IMR-90 (cell line): ENCODE measurements around the gene GFPT1. TPM values are rescaled to one million over a fixed set of nuclear protein-coding genes. Genes with fewer than 3 reads are reported as not detected.
"Not testable (repeated sequence)": the region's sequence is repeated elsewhere in the genome, so short reads cannot be mapped to it uniquely, and the experiment has no call there.

Experiments used
- ATAC-seq: fragments of 200-7000 bp; cut with Tn5 transposase; 2 replicates; pipeline ENCODE4 v1.9.1; 2020; ENCODE audit warnings: low read depth, mild to moderate bottlenecking, moderate library complexity
- BruUV-seq: library from RNA; stranded (reverse); fragments of 400-500 nt; replicated peaks from 2 replicates; lab custom pipeline; 2021; lab: Mats Ljungman, UMichigan
- CTCF ChIA-PET: fragments of 300-600 bp; formaldehyde crosslinking; extraction: SDS; loops from one replicate; lab custom pipeline; 2021; ENCODE audit warnings: antibody characterized with exemption; lab: Yijun Ruan, JAX
- POLR2A ChIA-PET: fragments of 300-600 bp; sonication (Branson Sonifier 250); formaldehyde crosslinking; loops from one replicate; lab custom pipeline; 2022; ENCODE audit warnings: antibody characterized with exemption; ENCODE audit not compliant: unreplicated experiment; lab: Charles Lee
- DNase-seq: peaks from one replicate; pipeline ENCODE4 v3.0.0; 2013
- H2AFZ ChIP-seq: replicated peaks from 2 replicates; pipeline ENCODE3; 2013; ENCODE audit warnings: low read length, mild to moderate bottlenecking; ENCODE audit not compliant: poor library complexity
- H2AK5ac ChIP-seq: 2 replicates; pipeline ENCODE4 v1.6.1; 2013; ENCODE audit warnings: low read depth, low read length, inconsistent platforms
- H2AK9ac ChIP-seq: replicated peaks from 2 replicates; pipeline ENCODE3; 2013; ENCODE audit warnings: mild to moderate bottlenecking, low read depth, low read length, moderate library complexity; ENCODE audit not compliant: poor library complexity
- H2BK120ac ChIP-seq: 2 replicates; pipeline ENCODE4 v1.6.1; 2013; ENCODE audit warnings: low read depth, low read length, inconsistent platforms
- H2BK15ac ChIP-seq: 3 replicates; pipeline ENCODE4 v1.6.1; 2013; ENCODE audit warnings: low read depth, low read length, inconsistent platforms
- H2BK20ac ChIP-seq: 2 replicates; pipeline ENCODE4 v1.6.1; 2013; ENCODE audit warnings: low read depth, mild to moderate bottlenecking, inconsistent platforms, low read length, moderate library complexity
- H2BK5ac ChIP-seq: 2 replicates; pipeline ENCODE4 v1.6.1; 2013; ENCODE audit warnings: mild to moderate bottlenecking, low read depth, low read length, inconsistent platforms; ENCODE audit not compliant: poor library complexity, severe bottlenecking
- H3K14ac ChIP-seq: replicated peaks from 2 replicates; pipeline ENCODE4 v1.6.1; 2013; ENCODE audit warnings: low read depth, low read length, inconsistent platforms
- H3K18ac ChIP-seq: 2 replicates; pipeline ENCODE4 v1.6.1; 2013; ENCODE audit warnings: low read depth, low read length, control low read depth
- H3K23ac ChIP-seq: 2 replicates; pipeline ENCODE4 v1.6.1; 2013; ENCODE audit warnings: low read depth, low read length, inconsistent platforms
- H3K27ac ChIP-seq: 2 replicates; pipeline ENCODE4 v1.5.1; 2013; ENCODE audit warnings: mild to moderate bottlenecking, control low read depth, low read length; ENCODE audit not compliant: insufficient read depth
- H3K27me3 ChIP-seq: 2 replicates; pipeline ENCODE4 v1.6.1; 2013; ENCODE audit warnings: low read length; ENCODE audit not compliant: control insufficient read depth, insufficient read depth
- H3K36me3 ChIP-seq: 2 replicates; pipeline ENCODE4 v1.6.1; 2013; ENCODE audit warnings: low read length, mixed read lengths; ENCODE audit not compliant: control insufficient read depth, insufficient read depth
- H3K4ac ChIP-seq: 2 replicates; pipeline ENCODE4 v1.6.1; 2013; ENCODE audit warnings: low read depth, low read length, inconsistent platforms
- H3K4me1 ChIP-seq: 2 replicates; pipeline ENCODE4 v1.6.1; 2013; ENCODE audit warnings: low read length, mixed read lengths; ENCODE audit not compliant: control insufficient read depth, insufficient read depth
- H3K4me2 ChIP-seq: 2 replicates; pipeline ENCODE4 v1.6.1; 2013; ENCODE audit warnings: low read depth, mild to moderate bottlenecking, control low read depth, low read length, moderate library complexity
- H3K4me3 ChIP-seq: 2 replicates; pipeline ENCODE4 v1.5.1; 2013; ENCODE audit warnings: low read depth, mild to moderate bottlenecking, control low read depth, low read length, moderate library complexity; ENCODE audit not compliant: insufficient read depth
- H3K56ac ChIP-seq: 2 replicates; pipeline ENCODE4 v1.6.1; 2013; ENCODE audit warnings: low read length, inconsistent platforms; ENCODE audit not compliant: insufficient read depth; ENCODE audit errors: extremely low read depth
- H3K79me1 ChIP-seq, 2 experiments: 2 replicates each; pipeline ENCODE4 v1.6.1; 2013; ENCODE audit warnings: low read length in 2 of 2, inconsistent platforms in 1 of 2, low read depth in 1 of 2
- H3K9ac ChIP-seq: 2 replicates; pipeline ENCODE4 v1.6.1; 2013; ENCODE audit warnings: low read depth, low read length, control low read depth
- H3K9me1 ChIP-seq: 2 replicates; pipeline ENCODE4 v1.6.1; 2013; ENCODE audit warnings: low read length, inconsistent platforms; ENCODE audit not compliant: insufficient read depth
- H3K9me3 ChIP-seq: 2 replicates; pipeline ENCODE4 v1.6.1; 2013; ENCODE audit warnings: low read length; ENCODE audit not compliant: control insufficient read depth, insufficient read depth
- H4K20me1 ChIP-seq: 2 replicates; pipeline ENCODE4 v1.6.1; 2013; ENCODE audit warnings: low read length, inconsistent platforms; ENCODE audit not compliant: insufficient read depth
- H4K5ac ChIP-seq: 2 replicates; pipeline ENCODE4 v1.6.1; 2013; ENCODE audit warnings: mild to moderate bottlenecking, low read depth, low read length, control low read depth
- H4K8ac ChIP-seq, 2 experiments: 2 replicates each; pipeline ENCODE4 v1.6.1; 2013; ENCODE audit warnings: low read depth in 2 of 2, low read length in 2 of 2, control low read depth in 1 of 2, inconsistent platforms in 1 of 2
- H4K91ac ChIP-seq: 2 replicates; pipeline ENCODE4 v1.6.1; 2013; ENCODE audit warnings: low read depth, low read length, inconsistent platforms; ENCODE audit not compliant: insufficient read depth
- WGBS, 2 experiments: methylation state at CpG; one replicate each; pipeline versions ENCODE4 v1.1.5 to v1.1.7; 2013; ENCODE audit warnings: missing lambda C conversion rate in 2 of 2; ENCODE audit not compliant: insufficient read length in 1 of 2; ENCODE audit errors: extremely low coverage in 2 of 2; 5-methylcytosine and 5-hydroxymethylcytosine counted together
- dilution Hi-C: fragments of 300-500 bp; cut with HindIII; formaldehyde crosslinking; loops from one replicate; pipeline ENCODE4 v1.14.3; 2018; ENCODE audit warnings: low sequenced_read_pairs; ENCODE audit not compliant: unreplicated experiment
- in situ Hi-C: fragments of 300-500 bp; cut with MboI; formaldehyde crosslinking; loops from 3 replicates; pipeline ENCODE4 v1.14.3; 2019; ENCODE audit warnings: low sequenced_read_pairs, inconsistent platforms, mixed read lengths
- intact Hi-C: fragments of 100-400 bp; cut with micrococcal nuclease; formaldehyde crosslinking; loops from 2 replicates; pipeline ENCODE4 v1.10.0; 2022
- polyA plus RNA-seq, 3 experiments: library from polyadenylated mRNA; depleted of rRNA; stranded (reverse); fragments of >200 nt; gene quantifications; 2 replicates each; pipeline ENCODE4 v1.2.3, GENCODE V29; 2012; ENCODE audit warnings: low replicate concordance in 1 of 3
- total RNA-seq: library from RNA; depleted of rRNA; stranded (reverse); fragments of >200 nt; gene quantifications from 2 replicates; pipeline ENCODE4 v1.2.3, GENCODE V29; 2012

GFPT1 gene
- total and polyA plus RNA-seq, 2 of the 4 experiments (the other 2 are of a cell fraction): 23.5 to 52.9 TPM

DNA sequence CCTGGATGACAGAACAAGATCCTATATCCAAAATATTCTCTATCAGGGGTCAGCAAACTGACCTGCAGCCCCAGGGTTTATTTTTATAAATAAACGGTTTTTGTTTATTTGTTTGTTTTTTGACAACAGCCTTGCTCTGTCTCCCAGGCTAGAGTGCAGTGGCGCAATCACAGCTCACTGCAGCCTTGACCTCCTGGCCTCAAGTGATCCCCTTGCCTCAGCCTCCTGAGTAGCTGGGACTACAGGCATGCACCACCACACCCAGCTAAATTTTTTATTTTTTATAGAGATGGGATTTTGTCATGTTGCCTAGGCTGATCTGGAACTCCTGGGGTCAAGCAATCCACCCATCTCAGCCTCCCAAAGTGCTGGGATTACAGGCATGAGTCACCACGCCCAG lies 32.1 kb downstream of the GFPT1 start:
- WGBS, 2 experiments: no CpG with 5 or more reads among the region's 3 CpGs
- H3K4me3 ChIP-seq, H2BK15ac ChIP-seq, intact Hi-C loops, DNase-seq, H3K4me1 ChIP-seq, H3K9ac ChIP-seq, H2AK9ac ChIP-seq, dilution Hi-C loops, H2BK20ac ChIP-seq, H3K56ac ChIP-seq, H3K4ac ChIP-seq, H3K18ac ChIP-seq, H3K27me3 ChIP-seq, H3K4me2 ChIP-seq, H3K14ac ChIP-seq, H2AFZ ChIP-seq, H3K23ac ChIP-seq, ATAC-seq, H3K9me3 ChIP-seq, H4K91ac ChIP-seq, H3K9me1 ChIP-seq, H4K5ac ChIP-seq, H2AK5ac ChIP-seq, H2BK5ac ChIP-seq, BruUV-seq, H4K8ac ChIP-seq, in situ Hi-C loops, POLR2A ChIA-PET, H3K27ac ChIP-seq, H2BK120ac ChIP-seq: not testable (repeated sequence)
- peaks cover 40% of the 10 kb centered on the region for H3K36me3 ChIP-seq
- peaks cover 16% of the 10 kb centered on the region; the same call in 1 of the 2 replicates for H4K20me1 ChIP-seq
- CTCF ChIA-PET: interaction anchor here (0.6 kb wide), 1 partner anchor 10 kb away, joined by 3 read pairs; no protein-coding TSS in a partner anchor
- H3K79me1 ChIP-seq: peaks cover 11 to 32% of the 10 kb centered on the region in 2 experiments; a peak in 3 of 4 replicates
